GM19035 (cell line): Measurements from ENCODE around the gene PDS5A.
"Not testable (repeated sequence)": the region's sequence is repeated elsewhere in the genome, so short reads cannot be mapped to it uniquely, and the experiment has no call there.

Experiments
- ATAC-seq: cut with Tn5 transposase; IDR thresholded peaks from one replicate; pipeline ENCODE4 v1.9.1; 2021; ENCODE audit not compliant: unreplicated experiment

The PDS5A gene

DNA sequence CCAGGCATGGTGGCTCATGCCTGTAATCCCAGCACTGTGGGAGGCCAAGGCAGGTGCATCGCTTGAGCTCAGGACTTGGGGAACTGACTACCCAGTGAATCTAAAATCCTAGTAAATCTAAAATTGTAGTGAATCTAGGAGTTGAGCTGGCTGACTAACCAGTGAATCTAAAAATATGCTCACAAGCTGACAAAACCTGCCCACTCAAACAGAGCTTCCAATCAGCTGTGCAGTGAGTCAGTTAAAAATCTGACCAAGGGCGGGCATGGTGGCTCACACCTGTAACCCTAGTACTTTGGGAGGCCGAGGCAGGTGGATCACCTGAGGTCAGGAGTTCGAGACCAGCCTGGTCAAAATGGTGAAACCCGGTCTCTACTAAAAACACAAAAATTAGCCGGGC, 72.7 kb downstream of the PDS5A start:
- not testable (repeated sequence) for ATAC-seq

DNA sequence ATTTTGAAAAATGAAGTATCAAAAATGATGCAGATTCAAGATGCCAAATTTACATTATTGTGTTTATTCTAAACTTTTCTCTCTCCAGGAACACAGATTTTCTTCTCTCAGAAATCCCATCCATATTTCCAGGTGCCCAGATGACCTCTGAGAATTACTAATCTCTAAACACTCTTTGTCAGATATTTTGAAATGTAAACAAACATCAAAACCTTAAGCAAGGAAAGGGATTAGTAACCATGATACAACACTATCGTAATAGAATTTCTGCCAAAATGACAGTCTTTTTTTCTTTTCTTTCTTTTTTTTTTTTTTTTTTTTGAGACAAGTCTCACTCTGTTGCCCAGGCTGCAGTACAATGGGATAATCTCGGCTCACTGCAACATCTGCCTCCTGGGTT, 76.7 kb downstream of the PDS5A start:
- ATAC-seq = no peak

DNA sequence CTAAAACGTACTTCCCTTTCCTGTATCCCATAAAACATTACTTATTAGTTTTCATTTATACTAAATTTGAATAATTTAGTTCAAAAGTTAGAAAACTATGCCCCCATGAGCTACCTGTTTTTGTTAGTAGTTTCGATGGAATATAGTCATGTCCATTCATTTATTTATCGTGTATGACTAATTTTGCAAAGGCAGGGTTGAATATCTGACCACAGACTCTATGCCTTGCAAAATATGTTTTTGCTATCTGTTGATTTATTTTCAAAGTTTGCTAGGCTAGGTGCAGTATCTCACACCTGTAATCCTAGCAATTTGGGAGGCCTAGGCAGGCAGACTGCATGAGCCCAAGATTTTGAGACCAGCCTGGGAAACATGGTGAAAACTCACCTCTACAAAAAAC, 78.4 kb downstream of the PDS5A start:
- no peak for ATAC-seq

DNA sequence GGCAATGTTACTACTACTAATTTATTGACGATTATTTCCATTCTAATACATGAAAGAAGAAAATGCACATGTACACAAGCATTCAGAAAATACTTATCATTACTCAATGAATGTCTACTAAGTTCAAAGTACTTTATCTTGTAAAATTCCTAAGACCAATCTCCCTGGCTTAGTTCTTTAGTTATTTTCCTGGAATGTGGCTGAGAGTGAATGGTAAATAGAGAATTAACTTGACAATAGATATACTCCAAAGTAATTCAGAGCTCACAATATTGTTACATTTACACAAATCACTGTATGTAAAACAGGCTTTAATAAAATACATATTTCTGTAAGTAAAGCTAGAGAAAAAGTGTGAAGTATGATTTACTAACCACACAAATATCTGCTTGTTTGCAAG, 79.7 kb downstream of the PDS5A start:
- no peak for ATAC-seq

DNA sequence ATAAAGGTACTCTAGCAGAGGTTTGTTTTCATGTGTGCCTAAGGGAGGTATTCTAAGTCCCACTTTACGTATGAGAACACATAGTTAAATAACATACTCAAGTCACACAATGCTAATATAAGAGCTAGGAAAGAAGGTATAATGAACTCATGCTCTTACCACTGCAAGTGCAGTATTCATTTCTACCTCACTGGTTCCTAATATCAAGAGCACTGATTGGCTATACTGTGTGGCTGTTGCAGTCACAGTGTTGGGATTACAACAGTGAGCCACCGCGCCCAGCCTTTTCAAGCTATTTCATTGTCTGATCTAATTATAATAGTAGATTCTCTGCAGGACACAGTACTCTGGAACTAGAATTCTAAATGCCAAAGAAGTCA, 84.0 kb downstream of the PDS5A start:
- no peak for ATAC-seq

DNA sequence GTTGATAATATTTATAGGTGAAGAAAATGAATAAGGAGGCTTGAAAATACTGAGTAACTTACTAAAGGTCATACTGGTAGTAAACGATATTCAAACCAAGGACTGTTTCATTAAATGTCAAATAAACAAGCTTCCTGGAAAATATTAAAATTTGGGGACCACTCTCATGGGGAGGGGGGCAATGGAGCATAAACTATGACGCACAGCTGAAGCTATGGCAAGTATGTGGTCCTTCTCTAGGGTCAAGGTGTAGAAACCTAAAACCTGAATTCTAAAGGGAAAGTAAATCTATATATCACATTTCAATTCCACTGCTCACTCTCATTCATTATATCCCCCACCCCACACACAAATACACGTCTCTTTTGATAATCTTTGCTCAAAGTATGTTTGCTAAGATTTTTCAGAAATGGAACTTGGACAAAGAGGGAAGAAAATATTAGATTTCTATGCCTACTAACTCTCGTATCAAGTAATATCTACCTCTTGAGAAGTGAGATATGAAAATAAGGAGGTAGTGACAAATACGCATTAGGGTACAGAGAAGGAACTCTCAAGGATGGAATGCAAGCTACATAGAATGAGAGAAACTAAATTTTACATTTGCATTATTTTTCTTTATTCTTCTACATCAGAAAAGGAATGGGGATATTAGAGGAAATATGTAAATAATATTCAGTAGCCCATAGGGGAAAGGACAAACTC, 84.6 kb downstream of the PDS5A start:
- ATAC-seq = no peak

DNA sequence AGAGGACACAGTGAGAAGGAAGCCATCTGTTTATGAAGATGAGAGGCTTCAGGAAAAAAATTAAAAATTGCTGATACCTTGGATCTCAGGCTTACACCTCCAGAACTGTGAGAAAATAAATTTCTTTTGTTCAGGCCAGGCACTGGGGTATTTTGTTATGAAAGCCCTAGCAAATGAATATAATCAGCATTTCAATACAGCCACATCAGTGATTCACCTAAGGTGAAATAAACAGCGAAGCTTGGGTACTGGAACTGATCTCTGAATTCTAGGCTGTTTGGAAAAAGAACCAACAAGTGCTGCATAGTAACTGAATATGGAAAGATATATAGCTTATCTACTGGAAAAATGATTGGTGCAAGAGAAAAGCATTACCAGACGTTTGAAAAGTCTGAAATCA, 88.5 kb downstream of the PDS5A start:
- no peak for ATAC-seq

DNA sequence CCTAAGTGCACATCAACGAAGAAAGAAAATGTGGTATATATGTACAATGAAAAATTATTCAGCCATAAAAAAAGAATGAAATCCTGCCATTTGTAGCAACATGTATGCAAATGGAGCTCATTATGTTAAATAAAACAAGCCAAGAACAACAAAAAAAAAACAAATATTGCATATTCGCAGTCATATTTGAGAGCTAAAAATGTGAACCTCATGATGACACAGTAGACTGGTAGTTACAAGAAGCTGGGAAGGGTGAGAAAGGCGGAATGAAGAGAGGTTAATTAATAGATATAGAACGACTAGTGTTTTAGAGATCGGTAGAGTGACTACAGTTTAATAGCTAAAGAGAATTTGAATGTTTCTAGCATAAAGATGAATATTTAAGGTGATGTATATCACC, 89.2 kb downstream of the PDS5A start:
- no peak for ATAC-seq

DNA sequence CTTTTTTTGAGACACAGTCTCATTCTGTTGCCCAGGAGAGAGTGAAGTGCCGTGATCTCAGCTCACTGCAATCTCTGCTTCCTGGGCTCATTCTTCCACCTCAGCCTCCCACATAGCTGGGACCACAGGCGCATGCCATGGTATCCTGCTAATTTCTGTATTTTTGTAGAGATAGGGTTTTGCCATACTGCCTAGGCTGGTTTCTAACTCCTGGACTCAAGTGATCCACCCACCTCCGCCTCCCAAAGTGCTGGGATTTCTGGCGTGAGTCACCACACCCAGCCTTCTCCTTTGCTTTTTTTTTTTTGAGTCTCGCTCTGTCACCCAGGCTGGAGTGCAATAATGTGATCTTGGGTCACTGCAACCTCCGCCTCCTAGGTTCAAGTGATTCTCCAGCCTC, 94.1 kb downstream of the PDS5A start:
- no peak for ATAC-seq

DNA sequence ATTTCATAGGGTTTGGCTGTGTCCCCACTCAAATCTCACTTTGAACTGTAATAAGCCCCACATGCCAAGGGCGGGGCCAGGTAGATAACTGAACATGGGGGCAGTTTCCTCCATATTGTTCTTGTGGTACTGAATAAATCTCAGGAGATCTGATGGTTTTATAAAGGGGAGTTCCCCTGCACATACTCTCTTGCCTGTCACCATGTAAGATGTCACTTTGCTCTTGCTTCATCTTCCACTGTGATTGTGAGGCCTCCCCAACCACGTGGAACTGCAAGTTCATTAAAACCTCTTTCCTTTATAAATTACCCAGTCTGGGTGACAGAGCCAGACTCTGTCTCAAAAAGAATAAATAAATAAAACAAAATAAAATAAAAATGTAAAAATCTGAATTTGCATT, 95.9 kb downstream of the PDS5A start:
- no peak for ATAC-seq

DNA sequence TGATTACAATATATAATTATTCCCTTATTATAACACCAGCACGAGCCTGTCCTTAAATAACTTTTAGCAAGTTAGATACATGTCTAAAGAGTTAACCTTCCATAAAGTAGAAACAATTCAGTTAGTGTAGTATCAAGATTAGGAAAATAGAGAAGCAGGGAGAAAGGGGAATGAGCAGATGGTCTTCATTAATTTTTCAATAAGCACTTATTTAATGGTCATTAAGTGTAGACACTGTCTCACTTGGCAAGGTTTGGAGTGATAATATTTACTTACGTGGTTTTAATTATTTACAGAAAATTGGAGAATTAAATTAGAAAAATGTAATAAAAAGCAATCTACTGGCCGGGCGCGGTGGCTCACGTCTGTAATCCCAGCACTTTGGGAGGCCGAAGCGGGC, 99.7 kb downstream of the PDS5A start:
- ATAC-seq = no peak

DNA sequence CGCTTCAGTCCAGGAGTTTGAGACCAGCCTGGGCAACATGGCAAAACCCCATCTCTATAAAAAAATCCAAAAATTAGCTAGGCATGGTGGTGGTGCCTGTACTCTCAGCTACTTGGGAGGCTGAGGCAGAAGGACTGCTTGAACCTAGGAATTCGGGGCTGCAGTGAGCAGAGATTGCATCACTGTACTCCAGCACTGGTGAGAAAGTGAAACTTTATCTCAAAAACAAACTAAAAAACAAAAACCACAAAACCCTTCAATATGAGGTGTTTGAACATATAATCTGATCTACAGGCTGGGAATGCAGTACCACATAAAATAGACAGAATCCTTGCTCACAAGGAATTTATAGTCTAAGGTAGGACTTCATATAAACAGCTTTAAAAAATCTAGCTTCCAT, 103.9 kb downstream of the PDS5A start:
- no peak for ATAC-seq

DNA sequence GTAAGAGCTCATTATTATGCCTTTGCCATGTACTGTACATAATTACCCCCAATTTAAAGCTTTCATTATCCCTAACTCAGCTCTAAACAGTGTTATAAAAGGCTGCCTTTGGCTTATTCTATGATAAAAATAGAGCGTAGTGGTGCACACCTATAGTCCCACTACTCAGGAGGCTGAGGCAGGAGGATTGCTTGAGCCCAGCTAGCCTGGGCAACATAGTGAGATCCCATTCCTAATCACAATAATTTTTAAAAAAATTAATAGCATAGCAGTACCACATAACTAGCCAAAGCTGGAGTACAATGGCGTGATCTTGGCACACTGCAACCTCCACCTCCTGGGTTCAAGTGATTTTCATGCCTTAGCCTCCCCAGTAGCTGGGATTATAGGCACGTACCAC, 112.4 kb downstream of the PDS5A start:
- ATAC-seq = no peak

DNA sequence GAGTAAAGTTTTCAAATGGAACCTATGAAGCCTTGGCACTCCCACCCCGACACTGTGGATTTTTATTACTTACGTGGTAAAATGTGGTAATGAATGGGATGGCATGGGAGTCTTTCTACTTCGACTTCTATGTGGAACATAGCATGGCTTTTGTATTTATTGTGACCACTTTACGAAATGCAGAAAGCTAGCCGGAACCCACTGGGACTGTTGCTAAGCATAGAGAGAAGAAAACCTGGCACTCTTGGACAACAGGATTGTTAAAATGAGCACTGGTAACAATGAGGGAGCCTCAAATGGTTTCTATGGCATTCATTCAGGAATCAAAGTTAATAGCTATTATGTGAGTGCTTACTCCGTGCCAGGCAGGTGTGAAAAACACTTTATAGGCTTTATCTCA, 113.3 kb downstream of the PDS5A start:
- no peak for ATAC-seq

DNA sequence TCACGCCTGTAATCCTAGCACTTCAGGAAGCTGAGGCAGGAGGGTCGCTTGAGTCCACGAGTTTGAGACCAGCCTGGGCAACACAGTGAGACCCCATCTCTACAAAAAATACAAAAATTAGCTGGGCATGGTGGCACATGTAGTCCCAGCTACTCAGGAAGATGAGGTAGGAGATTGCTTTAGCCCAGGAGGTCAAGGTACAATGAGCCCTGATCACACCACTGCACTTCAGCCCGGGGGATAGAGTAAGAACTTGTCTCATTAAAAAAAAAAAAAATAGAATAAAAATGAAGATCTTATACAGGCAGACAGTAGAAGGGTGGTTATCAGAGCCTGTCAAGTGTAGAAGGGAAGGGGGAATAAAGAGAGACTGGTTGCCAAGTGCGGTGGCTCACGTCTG, 116.9 kb downstream of the PDS5A start:
- no peak for ATAC-seq

DNA sequence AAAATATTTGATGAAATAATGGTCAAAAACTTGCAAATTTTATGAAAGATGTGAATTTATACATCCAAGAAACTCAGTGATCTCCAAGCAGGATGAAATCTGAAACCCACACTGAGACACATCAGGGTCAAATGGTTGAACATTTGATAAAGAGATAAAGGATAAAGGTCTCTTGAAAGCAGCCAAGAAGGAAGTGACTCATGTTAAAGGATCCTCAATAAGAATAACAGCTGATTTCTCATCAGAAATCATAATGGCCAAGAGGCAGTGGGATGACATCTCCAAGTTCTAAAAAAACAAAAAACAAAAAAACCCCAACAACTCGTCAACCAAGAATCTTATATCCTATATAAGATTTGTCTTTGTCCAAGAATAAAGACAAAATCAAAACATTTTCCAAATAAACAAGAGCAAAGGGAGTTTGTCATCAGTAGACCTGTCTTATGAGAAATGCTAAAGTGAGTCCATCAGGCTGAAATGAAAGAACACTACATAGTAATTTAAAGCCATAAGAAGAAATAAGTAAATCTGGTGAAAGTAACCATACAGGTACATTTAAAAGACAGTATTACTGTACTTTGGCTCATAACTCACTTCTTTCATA, 121.7 kb downstream of the PDS5A start:
- ATAC-seq = no peak

DNA sequence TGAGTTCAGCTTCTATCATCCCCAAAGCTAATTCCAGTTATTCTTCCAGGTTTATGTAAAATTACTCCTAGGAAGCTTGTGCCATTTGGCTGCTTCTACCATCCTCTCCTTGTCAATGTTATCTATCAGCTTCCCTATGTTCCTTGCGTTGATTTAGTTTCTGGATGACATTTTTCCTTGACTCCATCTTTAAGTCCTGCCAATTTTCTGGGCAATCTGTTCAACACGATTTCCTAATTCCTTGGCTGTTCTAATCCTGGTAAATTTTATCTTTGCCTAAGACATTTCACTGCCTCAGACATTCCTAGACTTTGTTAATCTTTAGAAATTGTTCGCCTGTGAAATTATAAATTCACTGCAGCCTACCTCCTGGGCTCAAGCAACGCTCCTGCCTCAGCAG, 125.1 kb downstream of the PDS5A start:
- ATAC-seq = no peak

DNA sequence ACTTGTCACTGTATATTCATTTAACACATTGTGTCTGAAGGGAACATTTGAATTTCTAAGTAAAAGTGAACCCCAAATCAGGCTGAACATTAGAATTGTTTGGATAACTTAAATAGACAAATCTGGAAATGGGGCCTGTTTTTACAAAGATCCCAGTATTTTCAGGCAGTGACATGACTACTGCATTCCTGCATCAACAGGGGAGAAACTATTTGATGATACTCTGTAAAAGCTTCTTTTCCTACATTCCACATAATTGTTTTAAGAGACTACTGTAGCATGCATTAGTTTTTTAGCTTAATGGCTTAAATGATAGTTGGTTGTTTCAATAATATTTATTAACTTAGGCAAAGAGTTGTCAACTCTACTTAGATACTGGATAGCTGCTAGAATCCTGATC, 127.0 kb downstream of the PDS5A start:
- no peak for ATAC-seq

DNA sequence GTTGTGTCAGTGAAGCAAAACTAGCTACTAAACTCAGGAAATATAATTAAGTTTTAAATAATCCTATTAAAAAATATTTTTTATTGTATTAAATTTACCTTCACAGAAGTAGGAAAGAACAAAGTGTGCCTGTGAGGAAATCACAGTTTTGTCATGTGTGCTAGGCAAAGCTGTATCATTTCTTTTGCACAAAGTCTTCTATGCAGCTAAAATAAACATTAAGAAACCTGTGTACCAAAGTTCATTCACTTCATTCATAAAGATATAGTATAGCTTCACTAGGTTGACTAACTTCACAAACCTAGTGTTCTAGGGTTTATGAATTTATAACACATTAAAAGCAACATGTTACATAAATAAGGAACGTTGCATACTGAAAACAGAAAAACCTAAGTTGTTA, 131.0 kb downstream of the PDS5A start:
- ATAC-seq = no peak

DNA sequence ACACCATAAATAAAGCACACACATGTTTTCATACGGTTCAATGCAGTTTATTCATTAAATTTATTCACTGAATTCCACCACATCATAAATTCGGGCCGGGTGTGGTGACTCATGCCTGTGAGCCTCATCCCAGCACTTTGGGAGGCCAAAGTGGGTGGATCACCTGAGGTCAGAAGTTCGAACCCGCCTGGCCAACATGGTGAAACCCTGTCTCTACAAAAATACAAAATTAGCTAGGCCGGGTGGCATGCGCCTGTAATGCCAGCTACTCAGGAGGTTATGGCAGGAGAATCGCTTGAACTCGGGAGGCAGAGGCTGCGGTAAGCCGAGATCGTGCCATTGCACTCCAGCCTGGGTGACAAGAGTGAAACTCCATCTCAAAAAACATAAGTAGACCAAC, 131.6 kb downstream of the PDS5A start:
- no peak for ATAC-seq

DNA sequence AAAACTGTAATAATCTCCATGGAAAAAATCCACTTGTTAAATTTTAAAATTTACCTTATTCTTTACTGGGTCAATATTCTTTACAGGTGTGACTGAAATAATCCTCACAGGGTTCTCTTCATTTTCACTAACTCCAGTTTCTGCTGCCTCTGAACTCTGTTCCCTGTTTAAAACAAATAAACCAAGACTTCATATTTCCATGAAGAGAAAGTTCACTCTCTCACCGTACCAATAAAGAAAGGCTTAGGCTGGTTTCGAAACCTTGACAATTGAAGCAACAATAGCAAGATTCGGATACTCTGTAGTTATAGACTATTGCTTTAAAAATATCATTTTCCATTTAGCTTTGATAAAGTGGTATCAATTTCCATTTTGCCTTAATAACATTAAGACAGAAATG, 135.8 kb downstream of the PDS5A start:
- ATAC-seq = no peak

DNA sequence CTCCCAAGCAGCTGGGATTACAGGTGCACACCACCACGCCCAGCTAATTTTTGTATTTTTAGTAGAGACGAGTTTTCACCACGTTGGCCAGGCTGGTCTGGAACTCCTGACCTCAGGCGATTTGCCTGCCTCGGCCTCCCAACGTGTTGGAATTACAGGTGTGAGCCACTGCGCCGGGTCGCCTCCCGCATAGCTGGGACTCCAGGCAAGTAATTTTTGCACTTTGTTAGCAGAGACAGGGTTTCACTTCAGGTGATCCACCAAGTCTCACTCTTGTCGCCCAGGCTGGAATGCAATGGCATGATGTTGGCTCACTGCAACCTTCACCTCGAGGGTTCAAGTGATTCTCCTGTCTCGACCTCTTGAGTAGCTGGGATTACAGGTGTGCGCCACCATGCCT, 137.2 kb downstream of the PDS5A start:
- not testable (repeated sequence) for ATAC-seq

DNA sequence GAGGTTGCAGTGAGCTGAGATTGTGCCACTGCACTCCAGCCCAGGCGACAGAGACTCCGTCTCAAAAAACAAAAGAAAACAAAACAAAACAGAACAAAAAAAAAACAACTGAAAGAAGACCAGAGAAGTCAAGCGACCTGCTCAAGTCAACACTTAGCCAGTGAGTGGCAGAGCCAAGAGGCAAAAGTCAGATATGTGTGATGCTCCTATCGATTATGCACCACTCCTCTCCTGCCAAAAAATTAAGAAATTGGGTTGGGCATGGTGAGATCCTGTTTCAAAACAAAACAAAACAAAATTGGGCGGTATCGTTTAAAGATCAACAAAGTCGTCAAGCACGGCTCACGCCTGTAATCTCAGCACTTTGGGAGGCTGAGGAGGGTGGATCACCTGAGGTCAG, 137.7 kb downstream of the PDS5A start:
- no peak for ATAC-seq
